IPS-15b (cell line): ENCODE results near the gene STK4.
A peak's percentile ranks its signal among the peaks of the same experiment; 100 is the strongest.

ENCODE experiments used
- H3K27me3 ChIP-seq: one replicate; pipeline ENCODE4 v1.6.1; 2013; ENCODE audit warnings: low read length; ENCODE audit not compliant: control insufficient read depth, insufficient read depth
- H3K36me3 ChIP-seq: one replicate; pipeline ENCODE4 v1.6.1; 2013; ENCODE audit warnings: low read length; ENCODE audit not compliant: control insufficient read depth, insufficient read depth
- H3K4me1 ChIP-seq: one replicate; pipeline ENCODE4 v1.6.1; 2013; ENCODE audit warnings: mild to moderate bottlenecking, low read length; ENCODE audit not compliant: control insufficient read depth, insufficient read depth
- H3K4me3 ChIP-seq: one replicate; pipeline ENCODE4 v1.5.1; 2013; ENCODE audit warnings: low read depth, low read length
- H3K9ac ChIP-seq: one replicate; pipeline ENCODE4 v1.6.1; 2013; ENCODE audit warnings: low read depth, mild to moderate bottlenecking, low read length
- H3K9me3 ChIP-seq: one replicate; pipeline ENCODE4 v1.6.1; 2013; ENCODE audit warnings: mild to moderate bottlenecking, low read length; ENCODE audit not compliant: control insufficient read depth, insufficient read depth

Gene STK4

GRCh38 chr20:44956410-44956809, 9.9 kb upstream of the STK4 start:
- no peaks in the 10 kb centered on the region for H3K9me3 ChIP-seq
- peaks cover 9% of the 10 kb centered on the region for H3K4me1 ChIP-seq
- H3K27me3 ChIP-seq: peaks cover 17% of the 10 kb centered on the region
- peaks cover 8% of the 10 kb centered on the region for H3K36me3 ChIP-seq
- no peak overlapping the region for H3K9ac ChIP-seq
- no peak overlapping the region for H3K4me3 ChIP-seq

GRCh38 chr20:44958276-44958675, 8.0 kb upstream of the STK4 start:
- peaks cover 9% of the 10 kb centered on the region for H3K4me1 ChIP-seq
- no peaks in the 10 kb centered on the region for H3K9me3 ChIP-seq
- H3K9ac ChIP-seq: no peak overlapping the region
- peaks cover 3% of the 10 kb centered on the region for H3K36me3 ChIP-seq
- H3K4me3 ChIP-seq: no peak overlapping the region
- H3K27me3 ChIP-seq: peaks cover 32% of the 10 kb centered on the region

GRCh38 chr20:44959082-44959637, 7.2 kb upstream of the STK4 start:
- peaks cover 41% of the 10 kb centered on the region for H3K27me3 ChIP-seq
- H3K4me1 ChIP-seq: peaks cover 9% of the 10 kb centered on the region
- H3K36me3 ChIP-seq: peaks cover 3% of the 10 kb centered on the region
- H3K4me3 ChIP-seq: peak overlapping the region; percentile 63
- H3K9ac ChIP-seq: peak overlapping the region; percentile 49
- no peaks in the 10 kb centered on the region for H3K9me3 ChIP-seq

- H3K36me3 ChIP-seq: peaks cover 3% of the 10 kb centered on the region
- H3K4me3 ChIP-seq: peak overlapping the region; percentile 63
- H3K27me3 ChIP-seq: peaks cover 46% of the 10 kb centered on the region
- peaks cover 9% of the 10 kb centered on the region for H3K4me1 ChIP-seq
- no peaks in the 10 kb centered on the region for H3K9me3 ChIP-seq
- H3K9ac ChIP-seq: peak overlapping the region; percentile 49
These were observed 6.6 kb upstream of the STK4 start for GRCh38 chr20:44959638-44960102.

- Histone ChIP-seq H3K27me3 (peaks cover 52% of the 10 kb centered on the region), H3K4me3 (peak within 1 kb of the TSS; percentile 63), H3K4me1 (peaks cover 9% of the 10 kb centered on the region), H3K36me3 (peaks cover 3% of the 10 kb centered on the region), H3K9ac (peak within 1 kb of the TSS; percentile 49), H3K9me3 (no peaks in the 10 kb centered on the region)
These were observed 6.0 kb upstream of the STK4 start, which contains the start of gene TOMM34 for GRCh38 chr20:44960103-44960852. Gene TOMM34, minus strand, starts transcription at chr20:44960397. Its CDS starts 64 bp downstream, at chr20:44960333.

- no peaks in the 10 kb centered on the region for H3K36me3 ChIP-seq
- no peaks in the 10 kb centered on the region for H3K9me3 ChIP-seq
- H3K9ac ChIP-seq: no peak overlapping the region
- peaks cover 9% of the 10 kb centered on the region for H3K4me1 ChIP-seq
- no peak overlapping the region for H3K4me3 ChIP-seq
- peaks cover 55% of the 10 kb centered on the region for H3K27me3 ChIP-seq
These were observed 5.1 kb upstream of the STK4 start for GRCh38 chr20:44961011-44961869.

GRCh38 chr20:44961870-44962267, 4.4 kb upstream of the STK4 start:
- no peak overlapping the region for H3K9ac ChIP-seq
- no peaks in the 10 kb centered on the region for H3K9me3 ChIP-seq
- peaks cover 9% of the 10 kb centered on the region for H3K4me1 ChIP-seq
- H3K27me3 ChIP-seq: peaks cover 55% of the 10 kb centered on the region
- H3K4me3 ChIP-seq: no peak overlapping the region
- H3K36me3 ChIP-seq: no peaks in the 10 kb centered on the region

- peaks cover 14% of the 10 kb centered on the region for H3K4me1 ChIP-seq
- H3K4me3 ChIP-seq: no peak overlapping the region
- H3K36me3 ChIP-seq: no peaks in the 10 kb centered on the region
- H3K9ac ChIP-seq: no peak overlapping the region
- no peaks in the 10 kb centered on the region for H3K9me3 ChIP-seq
- peaks cover 55% of the 10 kb centered on the region for H3K27me3 ChIP-seq
These were observed 3.8 kb upstream of the STK4 start for GRCh38 chr20:44962483-44962882.

- H3K4me3 ChIP-seq: no peak overlapping the region
- no peak overlapping the region for H3K9ac ChIP-seq
- H3K36me3 ChIP-seq: no peaks in the 10 kb centered on the region
- peaks cover 55% of the 10 kb centered on the region for H3K27me3 ChIP-seq
- H3K9me3 ChIP-seq: no peaks in the 10 kb centered on the region
- H3K4me1 ChIP-seq: peaks cover 17% of the 10 kb centered on the region
These were observed 2.7 kb upstream of the STK4 start for GRCh38 chr20:44963325-44964215.

GRCh38 chr20:44965651-44966029, 672 bp upstream of the STK4 start:
- peaks cover 9% of the 10 kb centered on the region for H3K4me1 ChIP-seq
- H3K36me3 ChIP-seq: no peaks in the 10 kb centered on the region
- H3K9ac ChIP-seq: peak overlapping the region; percentile 41
- H3K9me3 ChIP-seq: no peaks in the 10 kb centered on the region
- H3K4me3 ChIP-seq: peak overlapping the region; percentile 99
- H3K27me3 ChIP-seq: peaks cover 45% of the 10 kb centered on the region
